ENCODE data around the gene RFNG.

RFNG gene

DNA sequence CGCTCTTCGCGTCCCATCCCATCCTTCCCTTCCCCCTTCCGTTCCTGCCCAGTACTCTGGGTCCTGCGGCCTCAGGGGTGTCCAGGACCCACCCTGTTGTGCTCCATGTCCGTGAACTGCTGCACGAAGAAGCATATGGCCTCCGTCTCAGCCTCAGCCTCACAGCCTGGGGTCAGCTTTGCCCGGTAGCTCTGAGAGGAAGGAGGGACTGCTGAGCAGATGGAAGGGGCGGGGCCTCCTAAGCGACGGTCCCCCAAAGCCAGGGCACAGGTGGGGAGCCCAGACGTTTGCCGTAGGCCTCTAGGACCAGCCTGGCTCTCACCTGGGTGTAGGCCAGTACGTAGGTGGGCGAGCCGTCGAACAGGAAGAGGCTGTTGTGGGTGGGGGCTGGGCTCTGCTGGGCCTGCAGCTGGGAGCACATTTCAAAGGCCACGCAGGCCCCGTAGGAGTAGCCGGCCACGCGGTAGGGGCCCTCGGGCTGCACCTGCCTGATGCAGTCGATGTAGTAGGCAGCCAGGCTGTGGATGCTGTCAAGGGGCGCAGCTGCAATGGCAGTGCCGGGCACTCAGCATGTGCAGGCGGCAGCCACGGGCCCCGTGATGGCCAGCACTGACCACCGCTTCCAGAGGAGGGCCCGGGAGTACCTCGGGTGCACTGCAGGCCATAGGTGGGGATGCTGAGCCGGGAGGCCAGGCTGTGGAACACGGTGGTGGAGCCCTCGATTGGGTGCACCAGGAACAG, 28.6 kb upstream of the RFNG start:
- peaks cover 28% of the 10 kb centered on the region for H3K36me3 Mint-ChIP-seq (ENCODE audit: insufficient read depth)

DNA sequence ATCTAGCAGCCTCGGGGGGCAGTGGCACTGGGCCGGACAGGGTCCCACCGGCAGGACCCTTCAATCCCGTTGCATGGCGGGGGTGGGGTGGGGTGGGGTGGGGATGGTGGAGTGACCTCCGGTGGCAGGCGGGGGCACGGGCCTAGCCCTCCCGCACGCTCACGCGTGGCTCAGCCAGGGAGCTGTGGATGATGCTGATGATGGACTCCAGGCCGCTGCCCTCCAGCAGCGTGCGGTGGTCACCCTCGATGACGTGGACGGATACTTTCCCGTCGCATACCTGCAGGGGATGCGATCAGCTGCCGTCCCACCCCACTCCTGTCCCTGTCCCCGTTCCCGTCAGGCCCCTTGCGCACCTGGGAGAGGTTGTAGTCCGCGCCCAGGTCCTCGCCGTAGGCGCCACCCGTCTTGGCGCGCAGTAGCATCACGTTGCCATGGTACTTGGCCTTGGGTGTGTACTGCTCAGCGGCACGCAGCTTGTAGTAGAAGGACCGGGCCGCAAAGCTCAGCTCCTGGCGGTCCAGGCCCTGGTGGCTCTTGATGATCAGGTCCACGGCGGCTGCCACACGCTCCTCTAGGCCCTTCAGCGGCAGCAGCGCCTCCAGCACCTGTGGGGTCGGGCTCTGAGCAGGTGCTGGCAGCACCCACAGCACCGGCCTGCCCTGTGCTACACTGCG, 27.5 kb upstream of the RFNG start:
- Mint-ChIP-seq H3K4me3 (no peak overlapping the region), H3K9me3 (no peaks in the 10 kb centered on the region), H3K36me3 (ENCODE audit: insufficient read depth) (peaks cover 23% of the 10 kb centered on the region), H3K27me3 (no peaks in the 10 kb centered on the region), H3K4me1 (no peaks in the 10 kb centered on the region), H3K27ac (ENCODE audit: low read depth) (no peak overlapping the region)
- ATAC-seq (replicated peaks; ENCODE audit: extremely low read depth, poor library complexity, severe bottlenecking) (no peak), DNase-seq (ENCODE audit: low spot score in 2 of 2) (no peak)

More for the DNA sequence above, 28.6 kb upstream of the RFNG start:
- H3K27me3 Mint-ChIP-seq: no peaks in the 10 kb centered on the region
- no peaks in the 10 kb centered on the region for H3K4me1 Mint-ChIP-seq
- no peak for ATAC-seq (replicated peaks; ENCODE audit: extremely low read depth, poor library complexity, severe bottlenecking)
- no peak overlapping the region for H3K4me3 Mint-ChIP-seq
- no peak overlapping the region for H3K27ac Mint-ChIP-seq (ENCODE audit: low read depth)
- no peak for DNase-seq (ENCODE audit: low spot score in 2 of 2)
- H3K9me3 Mint-ChIP-seq: no peaks in the 10 kb centered on the region

DNA sequence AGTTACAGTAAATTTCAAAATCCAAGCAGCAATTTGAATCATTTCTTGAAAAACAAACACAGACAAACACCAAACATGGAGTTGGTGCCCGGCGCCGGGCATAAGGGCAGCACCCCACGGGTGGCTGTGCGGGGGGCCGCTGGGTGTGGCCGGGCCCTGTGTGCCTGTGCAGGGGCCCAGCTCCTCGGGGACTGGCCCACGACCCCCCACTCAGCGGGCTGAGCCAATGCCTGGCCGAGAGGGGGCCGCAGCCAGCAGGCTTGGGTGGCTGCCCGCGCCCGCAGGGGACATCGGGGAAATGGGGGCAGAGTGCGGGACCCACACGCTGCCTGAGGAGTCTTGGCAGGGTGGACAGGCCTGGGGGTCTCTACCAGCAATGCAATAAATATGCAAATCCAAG, 26.8 kb upstream of the RFNG start:
- H3K36me3 Mint-ChIP-seq (ENCODE audit: insufficient read depth): peaks cover 18% of the 10 kb centered on the region
- H3K4me3 Mint-ChIP-seq: no peak overlapping the region
- no peaks in the 10 kb centered on the region for H3K4me1 Mint-ChIP-seq
- no peaks in the 10 kb centered on the region for H3K27me3 Mint-ChIP-seq
- no peak overlapping the region for H3K27ac Mint-ChIP-seq (ENCODE audit: low read depth)
- DNase-seq (ENCODE audit: low spot score in 2 of 2): no peak
- ATAC-seq (replicated peaks; ENCODE audit: extremely low read depth, poor library complexity, severe bottlenecking): no peak
- H3K9me3 Mint-ChIP-seq: no peaks in the 10 kb centered on the region

- Mint-ChIP-seq H3K4me1 (no peaks in the 10 kb centered on the region), H3K36me3 (ENCODE audit: insufficient read depth) (peaks cover 13% of the 10 kb centered on the region), H3K27me3 (no peaks in the 10 kb centered on the region), H3K27ac (ENCODE audit: low read depth) (no peak overlapping the region), H3K9me3 (no peaks in the 10 kb centered on the region), H3K4me3 (no peak overlapping the region)
- DNase-seq (ENCODE audit: low spot score in 2 of 2) (no peak), ATAC-seq (replicated peaks; ENCODE audit: extremely low read depth, poor library complexity, severe bottlenecking) (no peak)
These were observed 26.2 kb upstream of the RFNG start for GRCh38 chr17:82077617-82078358.

DNA sequence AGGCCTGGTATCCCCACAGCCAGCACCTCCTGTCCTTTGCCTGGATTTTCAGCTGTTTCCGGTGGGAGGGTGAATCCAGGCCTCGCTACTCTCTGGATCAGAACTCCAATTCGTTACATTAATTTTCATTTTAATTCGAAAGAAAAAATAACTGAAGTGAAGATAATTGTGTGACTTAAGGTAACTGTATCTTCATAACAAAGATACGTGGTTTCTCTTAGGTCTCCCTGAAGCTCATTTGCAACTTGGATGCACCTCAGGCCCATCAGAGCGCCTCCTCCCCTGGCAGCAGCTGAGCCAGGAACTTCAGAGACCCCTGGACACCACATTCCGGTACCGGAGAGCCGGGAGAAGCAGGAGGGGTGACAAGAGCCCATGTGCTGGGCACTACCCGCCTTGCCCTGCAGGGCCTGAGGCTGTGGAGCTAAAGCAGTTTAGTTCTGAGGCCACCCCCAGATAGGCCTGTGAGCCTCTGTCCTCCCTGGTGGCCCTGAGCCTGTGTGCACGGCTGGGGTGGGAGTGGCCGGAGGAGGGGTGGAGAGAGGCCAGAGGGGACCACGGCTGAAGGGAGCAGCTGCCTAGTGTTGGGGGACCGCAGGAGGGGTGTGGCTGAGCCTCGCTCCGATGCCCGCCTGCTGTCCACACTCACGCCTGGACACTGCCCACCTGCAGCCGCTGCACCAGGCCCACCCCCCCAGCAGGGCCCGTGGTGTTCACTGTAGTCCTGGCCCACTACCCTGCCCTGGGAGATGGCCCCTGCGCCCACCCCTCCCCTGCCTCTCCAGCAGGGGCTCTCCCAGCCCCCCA, 25.4 kb upstream of the RFNG start:
- ATAC-seq (replicated peaks; ENCODE audit: extremely low read depth, poor library complexity, severe bottlenecking) (no peak), DNase-seq (ENCODE audit: low spot score in 2 of 2) (no peak)
- Mint-ChIP-seq H3K4me1 (no peaks in the 10 kb centered on the region), H3K9me3 (no peaks in the 10 kb centered on the region), H3K36me3 (ENCODE audit: insufficient read depth) (peaks cover 13% of the 10 kb centered on the region), H3K27ac (ENCODE audit: low read depth) (no peak overlapping the region), H3K4me3 (no peak overlapping the region), H3K27me3 (no peaks in the 10 kb centered on the region)

- Mint-ChIP-seq H3K4me3 (no peak overlapping the region), H3K27ac (ENCODE audit: low read depth) (no peak overlapping the region), H3K27me3 (no peaks in the 10 kb centered on the region), H3K36me3 (ENCODE audit: insufficient read depth) (peaks cover 13% of the 10 kb centered on the region), H3K9me3 (no peaks in the 10 kb centered on the region), H3K4me1 (no peaks in the 10 kb centered on the region)
- ATAC-seq (replicated peaks; ENCODE audit: extremely low read depth, poor library complexity, severe bottlenecking) (no peak), DNase-seq (ENCODE audit: low spot score in 2 of 2) (no peak)
These were observed 24.6 kb upstream of the RFNG start for GRCh38 chr17:82076018-82076784.

GRCh38 chr17:82073446-82073845, 21.8 kb upstream of the RFNG start:
- ATAC-seq (replicated peaks; ENCODE audit: extremely low read depth, poor library complexity, severe bottlenecking) (no peak), DNase-seq (ENCODE audit: low spot score in 2 of 2) (no peak)
- H3K4me3 Mint-ChIP-seq: no peak overlapping the region
- H3K4me1 Mint-ChIP-seq: no peaks in the 10 kb centered on the region
- no peak overlapping the region for H3K27ac Mint-ChIP-seq (ENCODE audit: low read depth)
- H3K27me3 Mint-ChIP-seq: no peaks in the 10 kb centered on the region
- H3K9me3 Mint-ChIP-seq: no peaks in the 10 kb centered on the region
- peaks cover 5% of the 10 kb centered on the region for H3K36me3 Mint-ChIP-seq (ENCODE audit: insufficient read depth)

DNA sequence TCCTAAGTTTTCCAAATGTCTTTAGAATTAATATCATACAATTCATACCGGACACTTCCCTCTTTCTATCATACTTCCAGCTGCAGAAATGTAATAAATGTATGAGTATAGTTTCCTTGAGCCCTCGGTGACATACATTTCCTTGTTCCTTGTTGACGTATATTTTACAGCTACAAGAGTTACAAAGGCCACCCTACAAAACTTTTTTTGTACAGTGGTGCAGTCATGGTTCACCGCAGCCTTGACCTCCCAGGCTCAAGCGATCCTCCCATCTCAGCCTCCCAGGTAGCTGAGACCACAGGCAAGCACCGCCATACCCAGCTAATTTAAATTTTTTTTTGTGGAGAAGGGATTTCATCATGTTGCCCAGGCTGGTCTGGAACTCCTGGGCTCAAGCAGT, 21.2 kb upstream of the RFNG start:
- H3K9me3 Mint-ChIP-seq: no peaks in the 10 kb centered on the region
- no peak overlapping the region for H3K27ac Mint-ChIP-seq (ENCODE audit: low read depth)
- H3K36me3 Mint-ChIP-seq (ENCODE audit: insufficient read depth): peaks cover 4% of the 10 kb centered on the region

DNA sequence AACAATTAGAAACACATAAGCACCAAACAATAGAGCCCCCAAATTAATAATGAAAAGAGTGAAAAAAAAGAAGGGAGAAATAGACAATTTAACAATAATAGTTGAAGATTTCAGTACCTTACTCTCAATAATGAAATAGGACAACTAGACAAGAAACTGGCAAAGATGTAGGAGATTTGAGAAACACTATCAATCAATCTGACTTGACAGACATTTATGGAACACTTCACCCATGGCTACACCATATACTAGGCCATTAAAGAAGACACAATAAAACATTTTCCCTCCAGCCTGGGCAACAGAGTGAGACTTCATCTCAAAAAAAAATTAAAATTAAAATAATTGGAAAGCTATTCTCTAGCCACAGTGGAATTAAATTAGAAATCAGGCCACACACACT, 19.0 kb upstream of the RFNG start:
- Mint-ChIP-seq H3K4me3 (no peak overlapping the region), H3K4me1 (peaks cover 7% of the 10 kb centered on the region), H3K36me3 (ENCODE audit: insufficient read depth) (peaks cover 6% of the 10 kb centered on the region), H3K27ac (ENCODE audit: low read depth) (no peak overlapping the region), H3K9me3 (no peaks in the 10 kb centered on the region), H3K27me3 (no peaks in the 10 kb centered on the region)
- no peak for ATAC-seq (replicated peaks; ENCODE audit: extremely low read depth, poor library complexity, severe bottlenecking)
- DNase-seq (ENCODE audit: low spot score in 2 of 2): no peak

More for the DNA sequence above, 21.2 kb upstream of the RFNG start:
- ATAC-seq (replicated peaks; ENCODE audit: extremely low read depth, poor library complexity, severe bottlenecking): no peak
- Mint-ChIP-seq H3K27me3 (no peaks in the 10 kb centered on the region), H3K4me1 (no peaks in the 10 kb centered on the region), H3K4me3 (no peak overlapping the region)
- DNase-seq (ENCODE audit: low spot score in 2 of 2): no peak

DNA sequence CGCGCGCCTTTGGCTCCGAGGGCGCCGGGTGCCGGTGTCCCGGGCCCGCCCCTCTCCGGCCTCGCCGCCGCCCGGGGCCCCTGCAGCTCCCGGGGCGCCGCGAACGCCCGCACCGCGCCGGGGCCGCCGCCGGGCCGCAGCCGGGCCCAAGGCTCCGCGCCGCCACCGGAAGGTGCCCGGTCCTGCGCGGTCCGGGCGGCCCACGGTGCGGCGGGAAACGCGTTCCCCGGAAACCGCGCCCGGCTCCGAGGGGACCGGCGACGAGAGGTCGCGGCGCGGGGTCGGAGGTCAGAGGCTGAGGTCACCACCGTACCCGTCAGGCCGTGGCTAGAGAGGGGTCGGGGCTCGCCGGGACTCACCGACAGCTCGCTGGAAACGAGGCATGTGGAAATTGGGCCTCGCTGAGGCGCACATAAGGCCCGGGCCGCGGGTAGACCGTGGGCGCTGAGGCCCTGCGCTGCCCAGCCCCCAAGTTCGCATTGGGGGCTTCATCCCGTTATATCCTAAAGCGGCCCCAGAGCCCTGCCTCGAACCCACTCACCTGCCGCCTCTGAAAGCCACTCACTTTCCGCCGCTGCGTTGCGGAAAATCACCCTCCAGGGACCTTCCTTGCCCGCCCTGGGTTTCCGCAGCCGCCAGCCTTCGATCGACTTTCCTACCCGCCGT, 14.2 kb upstream of the RFNG start, which contains the start of gene DUS1L:
TSS of gene DUS1L (minus strand) at position 167 of the 666 bp plus-strand sequence. CDS start 745 bp downstream, outside the sequence.
- peak; percentile 85 for ATAC-seq (replicated peaks; ENCODE audit: extremely low read depth, poor library complexity, severe bottlenecking)
- Mint-ChIP-seq H3K27me3 (no peaks in the 10 kb centered on the region), H3K4me3 (peak within 1 kb of the TSS; percentile 77), H3K27ac (ENCODE audit: low read depth) (peak within 1 kb of the TSS; percentile 92), H3K4me1 (peaks cover 7% of the 10 kb centered on the region), H3K9me3 (no peaks in the 10 kb centered on the region), H3K36me3 (ENCODE audit: insufficient read depth) (peaks cover 10% of the 10 kb centered on the region)
- peak; percentile 54 to 63 for DNase-seq (ENCODE audit: low spot score in 2 of 2)

DNA sequence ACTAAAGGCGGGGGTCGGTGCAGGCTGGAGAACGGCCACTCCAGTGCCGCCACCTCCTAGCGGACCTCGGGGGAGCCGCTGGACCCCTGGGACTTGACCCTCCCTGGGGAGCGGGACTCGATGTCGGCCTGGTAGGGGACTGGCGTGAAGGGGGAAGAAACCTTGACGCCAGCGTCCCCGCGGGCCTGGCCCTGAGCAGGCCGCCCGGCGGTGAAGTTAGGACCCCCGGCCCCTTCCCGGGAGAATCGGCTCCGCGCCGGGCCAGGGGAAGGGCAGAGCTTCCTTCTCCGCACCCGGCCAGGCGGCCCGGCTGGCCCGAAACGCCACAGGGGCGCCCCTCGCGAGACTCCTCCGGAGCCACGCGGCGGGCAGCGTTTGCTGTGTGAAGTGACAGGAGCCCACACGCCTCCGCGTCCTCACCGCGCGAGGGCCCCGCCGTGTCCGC, 13.6 kb upstream of the RFNG start:
- DNase-seq (ENCODE audit: low spot score in 2 of 2): no peak
- Mint-ChIP-seq H3K9me3 (no peaks in the 10 kb centered on the region), H3K36me3 (ENCODE audit: insufficient read depth) (peaks cover 10% of the 10 kb centered on the region), H3K4me3 (peak overlapping the region; percentile 77), H3K4me1 (peaks cover 7% of the 10 kb centered on the region), H3K27me3 (no peaks in the 10 kb centered on the region), H3K27ac (ENCODE audit: low read depth) (peak overlapping the region; percentile 92)
- ATAC-seq (replicated peaks; ENCODE audit: extremely low read depth, poor library complexity, severe bottlenecking): peak; percentile 66
